Activated CD8-positive, alpha-beta T cell treated with anti-CD3 and anti-CD28 coated beads for 36 hours (primary cell): ENCODE measurements around the gene SYNGR4. TPM values are rescaled to one million over a fixed set of nuclear protein-coding genes. Genes with fewer than 3 reads are reported as not detected.

ENCODE experiments used
- ATAC-seq: fragments of 200-7000 bp; cut with Tn5 transposase; one replicate; pipeline ENCODE4 v1.10.0; 2021; ENCODE audit warnings: mild to moderate bottlenecking, moderate library complexity
- CTCF ChIA-PET: fragments of 350-600 bp; sonication (Branson Sonifier 250); formaldehyde crosslinking; loops from one replicate; lab custom pipeline; 2021; ENCODE audit warnings: antibody characterized with exemption; lab: Charles Lee
- POLR2A ChIA-PET: fragments of 350-600 bp; sonication (Branson Sonifier 250); formaldehyde crosslinking; loops from one replicate; lab custom pipeline; 2021; ENCODE audit warnings: antibody characterized with exemption; lab: Charles Lee
- DNase-seq: peaks from one replicate; pipeline ENCODE4 v3.0.0-alpha.2; 2020
- H3K27ac Mint-ChIP-seq: one replicate; pipeline ENCODE4 v1.8.0; 2021; ENCODE audit warnings: mild to moderate bottlenecking, mixed read lengths
- H3K27me3 Mint-ChIP-seq: one replicate; pipeline ENCODE4 v1.8.0; 2021; ENCODE audit warnings: mixed read lengths
- H3K36me3 Mint-ChIP-seq: one replicate; pipeline ENCODE4 v1.8.0; 2021; ENCODE audit warnings: low read depth, mixed read lengths
- H3K4me1 Mint-ChIP-seq: one replicate; pipeline ENCODE4 v1.8.0; 2021; ENCODE audit warnings: low read depth, mixed read lengths
- H3K4me3 Mint-ChIP-seq: one replicate; pipeline ENCODE4 v1.8.0; 2021; ENCODE audit warnings: mild to moderate bottlenecking, moderate library complexity, mixed read lengths
- H3K9me3 Mint-ChIP-seq: one replicate; pipeline ENCODE4 v1.8.0; 2021; ENCODE audit warnings: mixed read lengths
- CTCF ChIP-seq: fragments of 200-600 bp; IDR thresholded peaks from one replicate; pipeline ENCODE4 v1.8.0; 2022; ENCODE audit warnings: antibody characterized with exemption, mild to moderate bottlenecking
- intact Hi-C: fragments of 100-400 bp; cut with micrococcal nuclease; formaldehyde crosslinking; loops from one replicate; pipeline ENCODE4 v1.10.0; 2022
- total RNA-seq, 2 experiments: library from RNA; stranded (reverse); gene quantifications; one replicate each; pipeline ENCODE4 v1.2.3, GENCODE V29; 2021

SYNGR4 gene
- total RNA-seq, 2 experiments from 2014 or later = 0.38 TPM; not detected in 1

GRCh38 chr19:48329167-48329891 lies 34.8 kb upstream of the SYNGR4 start:
- ATAC-seq = no peak
- H3K27me3 Mint-ChIP-seq = no peaks in the 10 kb centered on the region
- DNase-seq = peak; percentile 72
- H3K27ac Mint-ChIP-seq = peak overlapping the region; percentile 88
- peaks cover 58% of the 10 kb centered on the region for H3K36me3 Mint-ChIP-seq
- ChIA-PET POLR2A (interaction anchor here (1.0 to 1.9 kb wide), 5 partner anchors 8 to 289 kb away, joined by 3 to 11 read pairs (median 4); a partner anchor contains a TSS), CTCF (interaction anchor here (0.7 to 9.8 kb wide), 3 partner anchors 11 to 160 kb away, joined by 3 to 247 read pairs (median 3); partner anchors contain the start of genes EMP3 and KDELR1)
- peak overlapping the region; percentile 70 for H3K4me3 Mint-ChIP-seq
- peaks cover 70% of the 10 kb centered on the region for H3K4me1 Mint-ChIP-seq
- intact Hi-C loops = no loop called here
- H3K9me3 Mint-ChIP-seq = peaks cover 3% of the 10 kb centered on the region
- TF ChIP-seq CTCF = no peak

- H3K9me3 Mint-ChIP-seq = peaks cover 3% of the 10 kb centered on the region
- H3K4me1 Mint-ChIP-seq = peaks cover 70% of the 10 kb centered on the region
- no peak for TF ChIP-seq CTCF
- ATAC-seq = peak; percentile 34
- peak overlapping the region; percentile 88 for H3K27ac Mint-ChIP-seq
- peaks cover 55% of the 10 kb centered on the region for H3K36me3 Mint-ChIP-seq
- peak; percentile 93 for DNase-seq
- ChIA-PET CTCF (interaction anchor here (0.7 to 9.8 kb wide), 2 partner anchors 12 to 159 kb away, joined by 3 to 247 read pairs; partner anchors contain the start of gene EMP3), POLR2A (interaction anchor here (0.7 to 1.9 kb wide), 5 partner anchors 8 to 288 kb away, joined by 3 to 11 read pairs (median 4); a partner anchor contains a TSS)
- peak overlapping the region; percentile 70 for H3K4me3 Mint-ChIP-seq
- H3K27me3 Mint-ChIP-seq = no peaks in the 10 kb centered on the region
- intact Hi-C loops = no loop called here
These were observed 34.0 kb upstream of the SYNGR4 start for GRCh38 chr19:48330012-48330681.

GRCh38 chr19:48332351-48332661 lies 31.9 kb upstream of the SYNGR4 start:
- TF ChIP-seq CTCF = no peak
- peak overlapping the region; percentile 87 for H3K4me3 Mint-ChIP-seq
- ChIA-PET CTCF (interaction anchor here (0.6 to 9.8 kb wide), 8 partner anchors 14 to 68 kb away, joined by 3 to 247 read pairs (median 11); partner anchors contain the start of genes EMP3, KDELR1, SYNGR4 and TMEM143), POLR2A (interaction anchor here (0.8 to 5.2 kb wide), 2 partner anchors 10 to 14 kb away, joined by 3 to 47 read pairs; partner anchors contain the start of gene EMP3)
- DNase-seq (no peak), ATAC-seq (no peak)
- H3K27me3 Mint-ChIP-seq = no peaks in the 10 kb centered on the region
- peaks cover 3% of the 10 kb centered on the region for H3K9me3 Mint-ChIP-seq
- H3K27ac Mint-ChIP-seq = peak overlapping the region; percentile 96
- intact Hi-C loops = no loop called here
- H3K36me3 Mint-ChIP-seq = peaks cover 38% of the 10 kb centered on the region
- H3K4me1 Mint-ChIP-seq = peaks cover 58% of the 10 kb centered on the region

- Mint-ChIP-seq H3K4me3 (peak overlapping the region; percentile 87), H3K4me1 (peaks cover 54% of the 10 kb centered on the region), H3K27me3 (no peaks in the 10 kb centered on the region), H3K36me3 (peaks cover 33% of the 10 kb centered on the region), H3K9me3 (peaks cover 3% of the 10 kb centered on the region), H3K27ac (peak overlapping the region; percentile 96)
- ChIA-PET CTCF (interaction anchor here (0.6 to 9.8 kb wide), 13 partner anchors 13 to 223 kb away, joined by 3 to 247 read pairs (median 4); partner anchors contain the start of genes CARD8, EMP3, KDELR1 and PLA2G4C), POLR2A (interaction anchor here (0.8 to 5.2 kb wide), 8 partner anchors 10 to 282 kb away, joined by 3 to 47 read pairs (median 4); partner anchors contain the start of genes CARD8, EMP3, FAM83E and GRIN2D)
- no peak for TF ChIP-seq CTCF
- ATAC-seq (peak; percentile 73), DNase-seq (peak; percentile 99)
- intact Hi-C loops = no loop called here
These were observed 31.3 kb upstream of the SYNGR4 start for GRCh38 chr19:48332662-48333466.
